ENCODE data around the gene ZNF462.

The ZNF462 gene

GRCh38 chr9:106922026-106922425 lies 59.1 kb downstream of the ZNF462 start:
- Histone ChIP-seq H3K27ac (no peak overlapping the region), H3K4me1 (ENCODE audit: control insufficient read depth in 1 of 2, insufficient read depth in 1 of 2, low read depth in 1 of 2, low read length in 1 of 2) (no peaks in the 10 kb centered on the region), H3K27me3 (no peaks in the 10 kb centered on the region), H3K4me3 (ENCODE audit: low read depth in 1 of 2, low read length in 1 of 2) (no peak overlapping the region), H3K9me3 (no peaks in the 10 kb centered on the region), H3K36me3 (no peaks in the 10 kb centered on the region)
- TF ChIP-seq CTCF (IDR thresholded peaks at IDR 0.05): no peak

GRCh38 chr9:106925392-106925791 lies 62.4 kb downstream of the ZNF462 start:
- TF ChIP-seq CTCF (IDR thresholded peaks at IDR 0.05): no peak
- Histone ChIP-seq H3K36me3 (no peaks in the 10 kb centered on the region), H3K9me3 (no peaks in the 10 kb centered on the region), H3K27me3 (no peaks in the 10 kb centered on the region), H3K4me3 (ENCODE audit: low read depth in 1 of 2, low read length in 1 of 2) (no peak overlapping the region), H3K4me1 (ENCODE audit: control insufficient read depth in 1 of 2, insufficient read depth in 1 of 2, low read depth in 1 of 2, low read length in 1 of 2) (no peaks in the 10 kb centered on the region), H3K27ac (no peak overlapping the region)

GRCh38 chr9:106927916-106928315 lies 65.0 kb downstream of the ZNF462 start:
- no peak for TF ChIP-seq CTCF (IDR thresholded peaks at IDR 0.05)
- Histone ChIP-seq H3K4me1 (ENCODE audit: control insufficient read depth in 1 of 2, insufficient read depth in 1 of 2, low read depth in 1 of 2, low read length in 1 of 2) (no peaks in the 10 kb centered on the region), H3K27ac (no peak overlapping the region), H3K9me3 (no peaks in the 10 kb centered on the region), H3K36me3 (no peaks in the 10 kb centered on the region), H3K27me3 (no peaks in the 10 kb centered on the region), H3K4me3 (ENCODE audit: low read depth in 1 of 2, low read length in 1 of 2) (no peak overlapping the region)

- H3K4me1 ChIP-seq (ENCODE audit: control insufficient read depth in 1 of 2, insufficient read depth in 1 of 2, low read depth in 1 of 2, low read length in 1 of 2): no peaks in the 10 kb centered on the region
- no peaks in the 10 kb centered on the region for H3K27me3 ChIP-seq
- H3K9me3 ChIP-seq: no peaks in the 10 kb centered on the region
- H3K4me3 ChIP-seq (ENCODE audit: low read depth in 1 of 2, low read length in 1 of 2): no peak overlapping the region
- no peaks in the 10 kb centered on the region for H3K36me3 ChIP-seq
- TF ChIP-seq CTCF (IDR thresholded peaks at IDR 0.05): no peak
- no peak overlapping the region for H3K27ac ChIP-seq
Measured at GRCh38 chr9:106928350-106928749, 65.4 kb downstream of the ZNF462 start.

GRCh38 chr9:106929471-106930177 lies 66.7 kb downstream of the ZNF462 start:
- Histone ChIP-seq H3K4me3 (ENCODE audit: low read depth in 1 of 2, low read length in 1 of 2) (no peak overlapping the region), H3K9me3 (no peaks in the 10 kb centered on the region), H3K27ac (no peak overlapping the region), H3K27me3 (no peaks in the 10 kb centered on the region), H3K36me3 (no peaks in the 10 kb centered on the region), H3K4me1 (ENCODE audit: control insufficient read depth in 1 of 2, insufficient read depth in 1 of 2, low read depth in 1 of 2, low read length in 1 of 2) (no peaks in the 10 kb centered on the region)
- no peak for TF ChIP-seq CTCF (IDR thresholded peaks at IDR 0.05)
